Stromal cell of bone marrow (primary cell): ENCODE results near the gene GGCX.
"Not testable (repeated sequence)": the region's sequence is repeated elsewhere in the genome, so short reads cannot be mapped to it uniquely, and the experiment has no call there.

ENCODE experiments used
- DNase-seq: peaks from one replicate; pipeline ENCODE4 v3.0.0-alpha.2; 2012; ENCODE audit warnings: low read depth

The GGCX gene

DNA sequence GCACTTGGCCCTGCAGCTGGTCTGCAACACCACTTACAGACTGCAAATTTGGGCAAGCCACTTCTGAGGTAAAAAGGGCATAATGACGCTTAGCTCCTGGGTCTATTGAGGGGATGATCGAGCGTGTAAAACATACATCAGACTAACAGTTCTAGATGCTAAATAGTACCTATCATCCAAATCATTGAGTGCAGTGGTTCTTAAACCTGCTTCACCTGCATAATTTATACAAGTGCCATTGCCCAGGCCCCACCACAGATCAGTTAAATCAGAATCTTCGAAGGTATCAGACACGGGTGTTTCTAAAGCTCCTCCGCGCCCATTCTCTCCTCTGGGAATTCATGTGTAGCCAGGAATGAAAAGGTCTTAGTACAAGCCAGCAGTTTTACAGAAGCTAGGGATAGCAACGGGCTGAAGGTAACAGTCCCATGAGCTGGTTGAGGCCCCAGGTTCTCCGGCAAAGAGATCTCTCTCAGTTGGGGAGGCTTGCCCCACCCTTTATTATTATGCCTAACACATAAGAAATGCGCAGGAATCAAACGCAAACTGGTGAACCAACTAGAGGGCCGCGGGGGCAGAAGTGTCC, 33.5 kb upstream of the GGCX start:
- DNase-seq = no peak

DNA sequence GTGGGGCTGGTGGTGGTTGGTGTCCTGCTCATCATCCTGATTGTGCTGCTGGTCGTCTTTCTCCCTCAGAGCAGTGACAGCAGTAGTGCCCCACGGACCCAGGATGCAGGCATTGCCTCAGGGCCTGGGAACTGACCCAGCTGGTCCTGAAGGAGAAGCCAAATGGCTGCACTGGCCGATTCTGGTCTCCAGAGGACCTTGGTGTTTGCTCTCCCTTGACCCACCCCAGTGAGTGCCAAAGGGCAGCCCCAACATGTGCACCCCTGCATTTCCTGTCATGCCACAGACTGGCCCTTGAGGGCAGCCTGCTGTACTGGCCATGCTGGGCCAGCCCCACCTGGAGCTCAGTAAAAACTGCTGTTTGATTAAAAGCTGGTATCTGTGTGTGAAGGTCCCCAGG, 31.7 kb upstream of the GGCX start:
- no peak for DNase-seq

GRCh38 chr2:85592299-85592698, 31.0 kb upstream of the GGCX start:
- not testable (repeated sequence) for DNase-seq

- DNase-seq = no peak
These were observed 30.3 kb upstream of the GGCX start for GRCh38 chr2:85591563-85591962.

DNA sequence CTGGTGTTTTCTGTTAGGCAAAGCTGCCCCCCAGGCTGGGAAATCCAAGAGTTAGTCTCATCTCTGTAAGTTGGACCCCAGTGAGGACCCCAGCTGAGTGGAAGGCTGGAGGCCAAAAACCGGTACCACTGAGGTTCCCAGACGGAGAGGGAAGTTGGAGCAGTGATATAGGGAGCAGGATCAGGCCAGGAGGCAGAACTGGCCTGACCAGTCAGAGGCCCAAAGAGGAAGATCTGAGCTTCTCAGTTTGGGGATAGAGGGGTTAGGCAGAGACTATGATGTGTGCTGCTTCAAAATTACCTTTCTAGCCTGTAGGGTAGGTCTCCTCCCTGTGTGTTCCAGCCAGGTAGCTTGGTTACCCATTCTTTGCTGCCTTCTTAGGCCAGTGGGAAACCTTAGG, 29.7 kb upstream of the GGCX start:
- no peak for DNase-seq

GRCh38 chr2:85589982-85590791, 28.9 kb upstream of the GGCX start:
- peak; percentile 89 for DNase-seq

DNA sequence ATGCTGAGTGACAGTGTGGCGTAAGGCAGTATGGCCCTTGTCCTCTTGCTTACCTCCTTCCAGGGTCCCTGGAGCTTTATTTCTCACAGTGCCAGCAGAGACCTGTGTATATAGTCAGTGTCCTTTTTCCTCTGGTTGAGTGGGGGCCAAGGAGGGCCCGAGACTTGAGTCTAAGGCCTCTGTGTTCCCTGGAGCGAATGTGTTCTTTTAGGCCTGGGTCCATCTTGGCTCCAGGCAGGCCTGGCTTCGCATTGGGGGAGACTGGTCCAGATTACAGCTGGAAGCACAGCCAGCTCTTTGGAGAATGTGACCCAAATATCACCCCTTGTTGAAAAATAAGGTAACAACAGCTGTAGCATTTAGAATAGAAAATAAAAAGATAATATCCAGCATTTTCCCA, 27.9 kb upstream of the GGCX start:
- DNase-seq = no peak

- no peak for DNase-seq
These were observed 27.4 kb upstream of the GGCX start for GRCh38 chr2:85588645-85589044.

- no peak for DNase-seq
These were observed 26.9 kb upstream of the GGCX start for GRCh38 chr2:85588236-85588635.

GRCh38 chr2:85585781-85586105, 24.4 kb upstream of the GGCX start:
- DNase-seq = no peak

DNA sequence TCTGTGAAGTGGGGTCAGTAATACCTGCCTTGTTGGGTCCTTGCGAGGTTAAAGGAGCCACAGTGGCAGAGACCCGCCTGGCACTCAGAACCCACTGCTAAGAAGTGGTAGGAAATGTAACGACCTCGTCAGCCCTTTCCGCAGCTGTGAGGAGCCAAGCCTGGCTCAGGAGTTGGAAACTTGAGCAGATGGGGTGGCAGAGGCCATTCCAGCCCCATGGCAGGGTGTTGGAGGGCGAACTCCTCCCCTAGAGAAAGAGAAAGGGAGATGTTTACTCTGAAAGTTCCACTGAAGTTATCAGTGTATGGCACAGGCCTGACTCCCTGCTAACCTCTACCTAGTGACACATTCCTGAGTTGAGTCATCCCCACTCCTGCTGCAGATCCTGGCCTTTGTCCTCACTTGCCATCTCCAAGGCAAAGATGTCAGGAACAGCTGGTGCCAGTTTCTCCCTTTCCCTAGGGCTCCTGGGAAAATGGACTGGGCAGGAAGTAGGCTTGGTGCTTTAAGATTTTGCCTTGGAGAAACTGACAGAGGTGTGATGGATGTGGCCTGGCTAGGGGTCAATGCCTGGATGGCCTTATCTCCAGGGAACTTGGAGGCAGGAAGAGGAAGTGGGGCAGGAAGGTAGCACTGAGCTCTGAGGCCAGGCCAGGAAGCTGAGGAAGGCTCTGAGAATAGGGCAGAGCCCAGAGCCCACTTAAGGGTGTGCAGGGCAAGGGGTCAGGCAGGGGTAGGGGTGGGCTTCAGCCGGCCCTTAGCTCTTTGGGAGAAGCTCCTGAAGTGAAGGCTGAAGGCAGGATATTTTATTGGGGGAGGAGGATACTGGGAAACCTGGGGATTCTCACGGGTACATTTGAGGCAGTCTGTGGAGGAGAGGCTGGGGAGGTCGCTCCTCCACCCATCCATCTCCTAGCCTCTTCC, 23.8 kb upstream of the GGCX start:
- DNase-seq = no peak

DNA sequence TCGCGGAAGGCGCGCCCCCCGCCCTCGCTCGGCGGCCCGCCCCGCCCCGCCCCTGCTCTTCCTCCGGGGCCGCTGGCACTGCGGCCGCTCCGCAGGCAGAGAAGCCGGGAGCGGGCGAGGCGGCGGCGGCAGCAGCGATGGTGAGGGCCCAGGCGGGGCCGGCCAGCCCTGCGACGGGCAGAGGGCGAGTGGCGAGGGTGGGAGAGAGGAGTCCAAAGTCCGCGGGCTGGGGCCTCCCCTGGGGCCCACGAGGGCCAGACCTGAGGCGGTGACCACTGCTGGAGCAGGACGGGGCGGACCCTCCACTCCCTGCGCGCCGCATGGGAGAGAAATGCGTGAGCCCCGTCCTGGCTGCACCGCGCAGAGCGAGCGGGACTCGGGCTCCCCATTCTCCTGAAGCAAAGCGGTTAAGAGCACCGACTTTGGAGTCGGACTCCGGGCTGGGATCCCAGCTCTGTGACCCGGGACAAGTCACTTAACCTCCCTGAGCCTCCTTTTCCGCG, 23.1 kb upstream of the GGCX start, which contains the start of gene VAMP5:
Gene VAMP5 (plus strand): TSS at position 78 of the 503 bp plus-strand sequence. CDS start 60 bp downstream, at position 138.
- no peak for DNase-seq

GRCh38 chr2:85583667-85584353, 22.5 kb upstream of the GGCX start:
- DNase-seq = no peak

DNA sequence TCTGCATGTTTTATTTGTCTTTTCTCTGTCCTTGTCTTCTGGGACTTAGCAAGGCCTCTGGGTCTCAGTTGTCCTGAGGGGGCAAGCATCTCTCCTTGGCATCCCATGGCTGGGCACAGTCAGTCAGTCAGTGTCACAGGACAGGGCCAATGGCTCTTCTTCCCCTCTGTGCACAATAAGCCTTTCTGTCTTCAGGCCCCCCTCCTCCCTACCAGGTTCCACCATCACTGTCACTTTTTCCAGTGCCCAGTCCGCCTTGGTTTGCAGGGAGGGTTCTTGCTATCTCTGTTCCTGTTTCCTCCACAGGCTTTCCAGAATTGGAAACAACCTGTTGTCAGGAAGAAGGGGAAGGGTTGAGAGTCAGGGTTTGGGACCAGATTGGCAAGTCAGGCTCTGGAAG, 21.2 kb upstream of the GGCX start:
- no peak for DNase-seq

GRCh38 chr2:85580206-85580605, 18.9 kb upstream of the GGCX start:
- DNase-seq = no peak

GRCh38 chr2:85579266-85579935, 18.1 kb upstream of the GGCX start:
- no peak for DNase-seq

GRCh38 chr2:85578243-85579180, 17.2 kb upstream of the GGCX start:
- no peak for DNase-seq

- no peak for DNase-seq
These were observed 16.3 kb upstream of the GGCX start, which contains the start of gene VAMP8 for GRCh38 chr2:85577386-85578242. VAMP8 (plus strand) TSS chr2:85577586; CDS start chr2:85577647, 61 bp downstream.

DNA sequence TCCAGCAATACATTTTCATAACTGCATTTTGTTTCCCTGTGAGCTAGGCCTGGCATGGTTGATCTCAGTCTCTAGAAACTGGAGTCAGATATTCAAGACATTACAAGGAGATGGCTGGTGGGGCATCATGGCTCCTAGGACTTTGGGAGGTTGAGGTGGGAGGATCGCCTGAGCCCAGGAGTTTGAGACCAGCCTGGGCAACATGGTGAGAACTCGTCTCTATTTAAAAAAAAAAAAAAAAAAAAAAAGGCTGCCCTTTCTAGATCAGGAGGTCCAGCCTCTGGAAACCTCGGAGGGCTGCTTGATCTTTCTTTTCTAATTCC, 15.7 kb upstream of the GGCX start:
- no peak for DNase-seq
